HG03095 (cell line): ENCODE measurements around the gene MTHFD2L.

Source experiments
- ATAC-seq: cut with Tn5 transposase; IDR thresholded peaks from one replicate; pipeline ENCODE4 v1.9.1; 2021; ENCODE audit warnings: moderate library complexity; ENCODE audit not compliant: unreplicated experiment

Gene MTHFD2L

GRCh38 chr4:74294681-74295080 lies 136.8 kb downstream of the MTHFD2L start:
- ATAC-seq: no peak

DNA sequence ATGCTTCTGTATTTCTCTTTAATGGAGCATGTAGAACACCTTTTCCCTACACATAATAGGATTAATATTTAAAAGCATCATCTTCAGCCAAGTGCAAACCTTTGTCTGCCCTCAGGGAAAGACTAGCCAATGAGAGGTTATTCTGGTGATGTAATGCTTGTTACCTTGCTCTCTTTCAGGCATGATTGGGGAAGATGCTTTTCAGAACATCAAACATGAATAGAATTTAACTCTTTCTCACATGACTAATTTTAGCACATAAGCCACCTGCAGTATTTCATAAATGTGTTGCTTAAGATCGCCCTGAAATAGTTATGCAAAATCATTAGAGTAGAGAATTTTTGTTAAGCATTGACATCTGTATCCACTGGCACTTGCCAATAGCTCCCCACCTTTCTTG lies 139.6 kb downstream of the MTHFD2L start:
- ATAC-seq: no peak

GRCh38 chr4:74304095-74304625 lies 146.2 kb downstream of the MTHFD2L start:
- no peak for ATAC-seq

GRCh38 chr4:74305000-74305399 lies 147.1 kb downstream of the MTHFD2L start:
- ATAC-seq: no peak

DNA sequence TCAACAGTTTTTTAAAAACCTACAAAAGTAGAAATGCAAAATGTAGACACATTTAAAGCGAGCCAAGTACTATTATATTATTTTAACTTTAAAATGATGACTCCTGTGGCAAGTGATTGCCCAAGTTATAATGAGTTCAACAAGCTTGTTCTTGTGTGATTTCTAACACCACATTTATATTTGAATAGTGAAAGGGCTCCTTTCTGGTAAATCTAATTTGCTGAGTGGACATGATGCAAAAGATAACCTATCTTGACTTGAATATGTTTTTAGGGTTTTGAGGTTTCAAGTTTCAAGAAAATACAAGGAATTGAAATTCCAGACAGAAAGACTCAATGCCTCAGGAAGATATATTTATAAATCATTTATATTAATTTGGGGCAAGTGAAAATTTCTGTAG lies 149.3 kb downstream of the MTHFD2L start:
- no peak for ATAC-seq

DNA sequence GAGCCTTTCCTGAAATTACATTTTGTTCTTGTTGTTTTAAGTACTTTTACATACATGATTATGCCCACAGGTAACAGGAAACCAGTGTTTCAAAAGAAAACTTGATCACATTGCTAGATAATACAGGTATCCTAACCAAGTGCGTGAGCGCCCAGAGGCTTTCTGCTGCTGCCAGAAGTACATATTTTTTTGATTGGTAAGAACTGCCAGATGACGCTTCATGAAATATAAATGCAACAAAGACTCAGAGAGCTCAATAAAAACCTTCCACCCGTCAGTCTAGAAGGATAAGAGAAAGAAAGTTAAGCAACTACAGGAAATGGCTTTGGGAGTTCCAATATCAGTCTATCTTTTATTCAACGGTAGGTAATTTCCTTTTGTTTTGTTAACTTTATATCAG lies 150.3 kb downstream of the MTHFD2L start, which contains the start of gene EPGN:
Gene EPGN, plus strand, starts transcription at position 256 of the 400 bp plus-strand sequence. Its CDS starts 64 bp downstream, at position 320.
- no peak for ATAC-seq

DNA sequence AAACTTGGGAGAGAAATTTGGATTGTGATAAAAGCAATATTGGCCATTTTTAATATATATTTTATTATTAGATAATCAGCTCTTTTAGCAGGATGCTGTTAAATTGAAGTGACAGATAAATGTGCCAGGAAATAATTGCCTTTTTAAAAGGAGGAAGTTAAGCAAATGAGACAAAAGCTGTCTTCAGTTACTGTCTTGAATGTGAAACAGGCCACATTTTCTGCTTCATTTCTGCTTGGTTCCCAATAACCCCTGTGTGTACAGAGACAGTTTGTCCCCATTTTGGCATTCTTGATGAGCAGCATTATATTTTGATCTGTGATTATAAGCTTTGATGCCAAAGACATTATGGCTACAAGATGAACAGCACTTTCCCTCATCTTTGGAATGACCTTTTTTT lies 151.3 kb downstream of the MTHFD2L start:
- no peak for ATAC-seq

GRCh38 chr4:74311696-74312313 lies 153.9 kb downstream of the MTHFD2L start:
- ATAC-seq: peak; percentile 64

DNA sequence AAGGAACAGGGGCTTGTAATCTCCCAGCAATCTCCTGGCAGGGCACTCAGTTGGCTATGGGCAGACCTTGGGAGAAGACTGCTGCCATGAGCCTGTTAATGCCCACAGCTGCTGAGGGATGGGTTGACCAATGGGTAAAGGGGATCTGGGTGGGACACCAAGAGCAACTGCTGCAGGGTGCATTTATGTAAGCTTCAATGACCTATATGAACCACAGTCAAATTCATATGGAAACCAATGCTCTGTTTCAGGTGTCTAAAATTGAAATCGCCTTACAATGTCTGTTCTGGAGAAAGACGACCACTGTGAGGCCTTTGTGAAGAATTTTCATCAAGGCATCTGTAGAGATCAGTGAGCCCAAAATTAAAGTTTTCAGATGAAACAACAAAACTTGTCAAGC lies 156.4 kb downstream of the MTHFD2L start:
- no peak for ATAC-seq

DNA sequence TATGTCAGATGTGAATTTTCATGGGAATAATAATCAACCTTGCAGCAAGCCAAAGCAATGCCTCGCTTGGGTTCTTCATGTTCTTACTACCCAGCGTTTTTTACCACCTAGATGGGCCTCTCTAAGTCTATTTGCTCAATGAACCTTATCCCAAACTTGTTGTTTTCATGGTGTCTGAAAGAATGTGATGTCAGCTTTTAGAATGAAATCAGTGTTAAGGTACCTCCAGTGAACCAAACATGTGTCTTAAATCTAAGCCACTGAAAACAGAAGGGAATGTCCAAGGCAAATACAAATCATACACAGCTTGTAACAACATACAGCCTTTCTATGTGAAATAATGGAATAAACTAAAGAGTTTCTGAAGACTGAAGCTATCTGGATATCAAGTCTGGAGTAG lies 157.0 kb downstream of the MTHFD2L start:
- no peak for ATAC-seq

GRCh38 chr4:74315376-74315775 lies 157.5 kb downstream of the MTHFD2L start:
- ATAC-seq: no peak

GRCh38 chr4:74316397-74316796 lies 158.5 kb downstream of the MTHFD2L start:
- no peak for ATAC-seq

DNA sequence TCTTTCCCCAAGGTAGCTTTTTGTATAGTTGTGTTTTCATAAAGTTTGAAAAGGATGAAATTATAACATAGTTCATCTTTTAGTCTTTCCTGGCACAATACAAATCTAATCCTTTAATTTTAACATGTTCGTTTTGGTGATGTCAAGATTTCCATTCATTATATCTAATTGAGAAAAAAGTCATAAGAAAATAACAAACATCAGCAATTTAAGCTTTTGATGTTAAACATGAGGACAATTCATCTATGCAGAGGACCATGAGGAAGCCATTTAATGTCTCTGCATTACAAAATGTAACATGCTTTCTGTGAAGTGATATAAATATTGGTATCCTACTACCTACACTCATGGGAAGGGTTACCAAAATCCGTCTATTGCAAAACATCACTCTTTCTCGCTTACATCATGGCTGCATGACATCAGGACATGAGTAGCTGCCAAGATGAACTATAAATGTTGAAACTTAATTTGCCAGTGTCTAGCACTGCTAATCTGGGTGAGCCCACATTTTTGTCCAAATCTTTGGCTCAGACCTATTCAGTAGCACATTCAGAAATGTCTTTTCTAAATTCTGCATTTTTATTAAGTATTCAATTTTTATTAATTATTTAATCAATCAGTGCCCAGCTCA lies 159.8 kb downstream of the MTHFD2L start:
- ATAC-seq: no peak

DNA sequence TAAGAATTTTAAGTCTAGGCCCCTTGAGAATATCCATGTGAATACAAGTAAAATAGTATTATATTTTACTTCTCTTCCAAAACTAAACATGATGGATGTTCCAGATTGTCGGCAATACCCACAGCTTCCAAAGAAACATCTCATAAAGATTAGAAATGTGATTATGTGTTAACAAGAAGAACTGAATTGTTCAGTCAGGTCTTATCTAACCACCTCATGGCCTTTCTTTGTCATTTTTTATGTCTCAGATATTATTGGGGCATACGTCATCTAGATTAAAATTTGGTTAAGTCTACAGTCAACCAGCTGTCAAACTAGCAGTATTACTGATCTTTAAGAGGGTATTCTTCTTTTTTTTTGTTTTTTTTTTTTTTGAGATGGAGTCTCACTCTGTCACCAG lies 160.4 kb downstream of the MTHFD2L start:
- no peak for ATAC-seq

- no peak for ATAC-seq
These were observed 161.6 kb downstream of the MTHFD2L start for GRCh38 chr4:74319470-74319869.

DNA sequence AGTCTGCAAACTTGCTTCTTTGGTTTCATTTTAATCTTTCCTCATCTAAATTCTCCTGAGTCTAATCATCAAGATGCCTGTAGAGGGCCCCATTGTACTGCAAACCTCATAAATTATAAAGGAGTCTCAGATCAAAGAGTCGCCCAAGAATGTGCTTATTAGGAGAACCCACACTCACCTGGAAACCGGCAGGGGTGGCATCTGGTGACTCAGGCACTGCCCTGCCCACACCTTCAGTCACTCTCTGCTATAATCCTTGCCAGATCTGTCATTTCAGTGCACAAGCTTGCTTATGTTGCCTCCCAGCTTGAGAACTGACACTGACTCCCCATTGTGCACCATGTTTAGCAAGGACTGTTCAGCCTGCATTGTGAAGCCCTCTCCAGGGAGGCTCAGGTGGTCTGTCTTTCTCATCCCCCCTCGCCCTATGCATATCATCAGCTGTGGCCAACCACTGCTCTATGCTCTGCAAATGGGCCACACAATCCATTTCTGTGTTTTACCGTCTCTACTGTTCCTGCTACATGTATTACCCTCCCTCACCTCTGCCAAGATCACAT lies 162.7 kb downstream of the MTHFD2L start:
- no peak for ATAC-seq

GRCh38 chr4:74322301-74322700 lies 164.4 kb downstream of the MTHFD2L start:
- no peak for ATAC-seq

DNA sequence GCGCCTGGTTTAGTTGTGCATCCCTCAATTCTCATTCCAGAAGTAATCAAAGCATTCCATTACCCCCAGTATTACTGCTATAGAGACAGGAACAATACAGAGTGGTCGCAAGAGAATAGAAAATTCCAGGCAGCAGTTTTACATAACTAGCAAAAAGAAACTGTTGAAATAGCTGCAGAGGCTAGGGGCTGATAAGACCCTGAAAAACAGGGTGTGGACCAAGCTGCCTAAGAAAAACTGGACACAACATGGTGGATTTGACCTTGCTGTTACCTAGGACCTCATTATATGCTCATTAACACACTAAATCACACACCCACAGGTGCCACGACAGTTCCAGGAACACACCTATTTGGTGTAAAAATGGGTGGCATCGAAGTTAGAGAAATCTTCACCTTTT lies 165.7 kb downstream of the MTHFD2L start:
- ATAC-seq: no peak

DNA sequence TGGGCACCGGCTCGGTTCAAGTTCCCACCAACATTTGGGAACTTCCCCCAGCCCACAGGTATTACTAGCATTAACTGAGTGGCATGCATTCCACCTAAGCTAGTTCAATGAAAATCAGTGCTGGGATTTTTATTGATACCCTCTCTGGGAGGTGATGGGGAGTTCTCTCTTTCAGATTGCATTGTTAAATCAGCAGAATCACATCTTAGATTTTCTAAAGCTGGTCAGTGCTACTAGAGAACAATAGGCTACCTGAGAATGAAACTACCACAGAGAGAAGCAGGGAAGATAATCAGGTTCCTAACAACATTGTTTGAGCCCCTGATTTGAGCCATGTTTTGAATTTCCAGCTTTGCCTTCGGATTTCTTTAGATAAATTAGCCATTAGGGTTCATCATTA lies 166.3 kb downstream of the MTHFD2L start:
- ATAC-seq: no peak

DNA sequence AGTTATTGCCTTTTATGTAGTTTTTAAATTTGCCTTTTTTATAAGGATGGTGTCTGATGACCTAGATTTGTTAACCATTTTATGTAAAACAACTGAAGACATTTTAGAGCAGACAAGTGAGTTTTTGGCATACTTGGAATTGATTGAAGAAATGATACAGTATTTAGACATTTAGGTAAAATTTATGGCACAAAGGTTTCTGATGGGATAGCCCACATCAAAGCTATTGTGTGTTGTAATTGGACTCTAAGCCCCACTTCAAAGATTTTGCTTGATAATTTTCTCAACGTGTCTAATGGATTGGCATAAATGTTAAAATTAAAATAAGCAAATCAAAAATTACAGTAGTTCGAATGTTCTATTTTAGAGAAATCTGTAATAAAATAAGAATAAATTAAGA lies 168.0 kb downstream of the MTHFD2L start:
- no peak for ATAC-seq

DNA sequence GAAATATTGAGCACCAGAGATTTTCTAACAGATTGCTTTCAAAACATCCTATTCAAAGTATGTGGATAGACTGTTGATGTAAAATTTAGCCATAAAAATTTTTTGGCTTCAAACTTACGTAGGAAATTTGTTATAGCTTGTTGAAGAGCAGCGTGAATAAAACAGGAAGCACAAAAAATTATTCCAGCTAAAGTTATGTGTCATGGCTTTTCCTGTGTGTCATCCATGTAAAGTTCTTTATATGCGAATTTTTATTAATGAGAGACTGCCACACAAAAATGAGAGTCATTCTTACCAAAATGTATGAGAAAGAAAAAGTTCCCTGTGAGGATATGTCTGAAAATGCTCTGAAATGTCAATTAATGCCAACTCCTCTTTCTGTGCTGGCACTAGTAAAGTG lies 169.8 kb downstream of the MTHFD2L start:
- ATAC-seq: no peak

DNA sequence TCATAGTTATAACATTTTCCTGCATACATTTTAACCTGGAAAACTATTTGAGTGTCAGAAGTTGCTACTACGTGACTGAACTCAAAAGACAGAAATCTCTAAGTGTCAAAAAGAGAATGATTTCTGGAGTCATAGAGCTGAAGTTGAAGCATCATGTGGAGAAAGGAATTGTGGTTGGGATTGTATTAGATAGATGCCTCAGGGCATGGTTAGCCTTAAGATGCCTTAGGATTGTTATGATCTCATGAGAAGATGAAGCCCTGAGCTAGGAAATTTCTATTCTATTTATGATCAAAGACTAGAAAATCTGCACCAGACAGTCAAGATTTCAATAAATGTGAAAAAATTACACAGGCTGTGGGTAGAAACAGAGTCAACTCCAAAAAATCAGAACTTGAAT lies 170.6 kb downstream of the MTHFD2L start:
- ATAC-seq: no peak
